A549 (cell line): ENCODE measurements around the gene GTF3A.

Source experiments
- CBX8 ChIP-seq: fragments of 200-600 bp; sonication (generic); IDR thresholded peaks from 2 replicates; pipeline ENCODE4 v1.6.1; 2016
- HDAC2 ChIP-seq: fragments of 200-600 bp; sonication (generic); IDR thresholded peaks from 2 replicates; pipeline ENCODE4 v1.6.1; 2016
- MAFK ChIP-seq: fragments of 450-650 bp; IDR thresholded peaks from 2 replicates; pipeline ENCODE4 v1.6.1; 2014; ENCODE audit not compliant: partially characterized antibody
- RCOR1 ChIP-seq: fragments of 150-350 bp; IDR thresholded peaks from 2 replicates; pipeline ENCODE4 v1.6.1; 2014; ENCODE audit warnings: antibody characterized with exemption, low read length, low read depth
- ZFP36 ChIP-seq: fragments of 450-650 bp; IDR thresholded peaks from 2 replicates; pipeline ENCODE4 v1.6.1; 2014; ENCODE audit warnings: borderline replicate concordance; ENCODE audit not compliant: partially characterized antibody
- TF ChIP-seq, protein P1 (sequence below): IDR thresholded peaks from 2 replicates; pipeline ENCODE4 v1.6.1; 2012
- TF ChIP-seq, protein P2 (sequence below): fragments of >200 bp; sonication (Bioruptor Twin); formaldehyde crosslinking; IDR thresholded peaks from 3 replicates; pipeline ENCODE4 v1.5.1; 2016

DNA sequence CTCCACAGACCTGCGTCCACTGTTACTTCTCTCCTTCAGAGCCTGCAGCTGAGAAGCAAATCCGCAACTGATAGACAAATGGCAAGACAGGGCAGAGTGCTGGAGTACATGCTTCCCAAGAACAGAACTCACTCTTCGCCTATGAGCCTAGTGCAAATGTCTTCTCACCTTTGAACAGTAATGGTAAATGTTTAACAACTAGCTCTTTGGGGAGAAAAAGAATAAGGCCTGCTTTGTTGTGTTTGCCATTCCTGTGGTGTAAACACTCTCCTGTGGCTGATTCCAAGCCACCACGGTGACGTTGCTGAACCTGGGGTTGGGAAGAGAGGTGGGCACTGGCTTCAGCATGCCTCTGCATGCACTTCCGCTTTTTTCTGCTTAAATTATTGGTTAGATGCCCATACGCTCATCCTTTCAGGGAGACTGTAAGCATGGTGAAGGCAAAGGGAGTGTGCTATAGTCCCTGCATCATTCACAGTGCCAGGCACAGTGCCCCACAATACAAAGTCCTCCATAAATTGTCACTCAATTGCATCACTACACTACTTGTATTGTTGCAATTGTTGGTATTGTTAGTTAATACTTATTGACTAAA, 28.1 kb upstream of the GTF3A start:
- TF ChIP-seq RCOR1 (no peak), MAFK (no peak), HDAC2 (no peak), CBX8 (no peak), ZFP36 (no peak)
- TF ChIP-seq, protein P1, sequence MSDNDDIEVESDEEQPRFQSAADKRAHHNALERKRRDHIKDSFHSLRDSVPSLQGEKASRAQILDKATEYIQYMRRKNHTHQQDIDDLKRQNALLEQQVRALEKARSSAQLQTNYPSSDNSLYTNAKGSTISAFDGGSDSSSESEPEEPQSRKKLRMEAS: no peak
- TF ChIP-seq, protein P2, sequence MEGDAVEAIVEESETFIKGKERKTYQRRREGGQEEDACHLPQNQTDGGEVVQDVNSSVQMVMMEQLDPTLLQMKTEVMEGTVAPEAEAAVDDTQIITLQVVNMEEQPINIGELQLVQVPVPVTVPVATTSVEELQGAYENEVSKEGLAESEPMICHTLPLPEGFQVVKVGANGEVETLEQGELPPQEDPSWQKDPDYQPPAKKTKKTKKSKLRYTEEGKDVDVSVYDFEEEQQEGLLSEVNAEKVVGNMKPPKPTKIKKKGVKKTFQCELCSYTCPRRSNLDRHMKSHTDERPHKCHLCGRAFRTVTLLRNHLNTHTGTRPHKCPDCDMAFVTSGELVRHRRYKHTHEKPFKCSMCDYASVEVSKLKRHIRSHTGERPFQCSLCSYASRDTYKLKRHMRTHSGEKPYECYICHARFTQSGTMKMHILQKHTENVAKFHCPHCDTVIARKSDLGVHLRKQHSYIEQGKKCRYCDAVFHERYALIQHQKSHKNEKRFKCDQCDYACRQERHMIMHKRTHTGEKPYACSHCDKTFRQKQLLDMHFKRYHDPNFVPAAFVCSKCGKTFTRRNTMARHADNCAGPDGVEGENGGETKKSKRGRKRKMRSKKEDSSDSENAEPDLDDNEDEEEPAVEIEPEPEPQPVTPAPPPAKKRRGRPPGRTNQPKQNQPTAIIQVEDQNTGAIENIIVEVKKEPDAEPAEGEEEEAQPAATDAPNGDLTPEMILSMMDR: no peak
